WTC11 (cell line): ENCODE results near the gene PON1.

Experiments used
- ATF3 ChIP-seq: sonication (generic); formaldehyde crosslinking; conservative IDR thresholded peaks from 2 replicates; pipeline ENCODE4 v1.8.1; 2022; ENCODE audit warnings: mild to moderate bottlenecking, missing genetic modification reagents
- CREB1 ChIP-seq: sonication (generic); formaldehyde crosslinking; IDR thresholded peaks from 2 replicates; pipeline ENCODE4 v1.8.0; 2023; ENCODE audit warnings: mild to moderate bottlenecking, missing genetic modification reagents
- CTCF ChIP-seq: fragments of 200-600 bp; IDR thresholded peaks from 2 replicates; pipeline ENCODE4 v1.8.0; 2022; ENCODE audit warnings: antibody characterized with exemption
- IRF1 ChIP-seq: sonication (generic); formaldehyde crosslinking; IDR thresholded peaks from 2 replicates; pipeline ENCODE4 v1.8.0; 2023; ENCODE audit warnings: missing genetic modification reagents

- TF ChIP-seq IRF1 (no peak), ATF3 (no peak), CTCF (no peak), CREB1 (CRISPR knock-in tag) (no peak)
Observed at GRCh38 chr7:95320651-95321050, 3.7 kb downstream of the PON1 start.
